NCI-H524 (cell line): ENCODE measurements around the gene IFI27L1.

ENCODE experiments used
- DNase-seq, 2 experiments: peaks; one replicate each; lab custom pipeline; 2025; lab: John Stamatoyannopoulos, UW

The IFI27L1 gene

GRCh38 chr14:94135476-94135875 is 54.4 kb downstream of the IFI27L1 start:
- DNase-seq: no peak

DNA sequence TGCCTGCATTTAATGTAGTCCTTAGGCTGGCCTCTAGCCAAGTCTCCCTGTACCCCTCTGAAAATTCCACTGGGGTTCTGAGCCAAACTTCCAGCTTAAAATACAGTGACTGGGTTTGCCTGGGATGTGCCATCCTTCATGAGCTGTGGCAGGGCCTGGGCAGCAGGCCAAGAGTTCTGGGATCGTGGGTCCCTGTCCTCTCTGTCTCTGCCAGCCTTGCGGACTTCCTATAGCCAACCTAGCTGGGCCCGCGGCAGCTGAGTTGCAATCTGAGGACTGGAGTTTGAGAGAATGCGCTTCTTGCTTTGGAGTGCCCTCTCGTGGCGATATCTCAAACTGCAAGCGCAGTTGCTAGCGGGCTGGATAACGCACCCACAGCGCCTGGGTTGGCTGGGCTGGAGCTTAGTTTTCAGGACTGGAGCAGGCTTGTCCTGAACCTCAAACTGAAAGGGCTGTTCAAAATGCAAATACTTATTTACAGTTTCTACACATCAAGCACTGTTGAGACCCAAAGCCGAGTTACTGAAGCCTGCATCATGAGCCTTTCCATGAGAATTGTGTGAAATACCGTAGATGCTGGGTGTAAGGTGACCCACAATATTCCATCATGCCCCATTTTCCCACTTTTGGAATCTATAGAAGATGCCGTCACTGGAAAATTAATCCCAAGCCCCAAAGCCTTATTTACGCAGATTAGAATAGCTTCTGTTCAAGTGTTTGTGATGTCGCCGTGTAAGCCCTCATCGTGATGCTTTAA is 55.6 kb downstream of the IFI27L1 start:
- DNase-seq: peak; percentile 93 to 94

- DNase-seq: no peak
Observed at GRCh38 chr14:94138251-94138650, 57.1 kb downstream of the IFI27L1 start.

DNA sequence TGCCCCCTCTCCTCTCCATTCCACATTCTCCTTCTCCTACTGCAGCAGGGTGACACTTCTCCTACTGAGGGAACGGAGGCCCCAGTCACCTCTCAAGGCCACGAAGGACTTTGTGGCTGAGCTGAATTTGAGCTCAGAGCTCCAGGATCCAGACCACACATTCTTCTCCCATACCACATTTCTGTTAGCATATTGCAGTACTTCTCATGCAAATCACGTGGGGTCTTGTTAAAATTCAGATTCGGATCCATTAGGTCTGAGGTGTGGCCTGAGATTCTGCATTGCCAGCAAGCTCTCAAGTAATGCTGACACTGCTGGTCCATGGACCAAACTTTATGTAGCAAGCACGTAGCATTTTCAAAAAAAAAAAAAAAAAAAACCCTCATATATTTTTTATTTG is 57.9 kb downstream of the IFI27L1 start:
- no peak for DNase-seq

GRCh38 chr14:94139421-94139820 is 58.3 kb downstream of the IFI27L1 start:
- no peak for DNase-seq

- no peak for DNase-seq
Observed at GRCh38 chr14:94142247-94142646, 61.1 kb downstream of the IFI27L1 start.

- DNase-seq: no peak
Observed at GRCh38 chr14:94142836-94143235, 61.7 kb downstream of the IFI27L1 start.

GRCh38 chr14:94143239-94143638 is 62.1 kb downstream of the IFI27L1 start:
- peak in 1 of 2 experiments; percentile 55 for DNase-seq

DNA sequence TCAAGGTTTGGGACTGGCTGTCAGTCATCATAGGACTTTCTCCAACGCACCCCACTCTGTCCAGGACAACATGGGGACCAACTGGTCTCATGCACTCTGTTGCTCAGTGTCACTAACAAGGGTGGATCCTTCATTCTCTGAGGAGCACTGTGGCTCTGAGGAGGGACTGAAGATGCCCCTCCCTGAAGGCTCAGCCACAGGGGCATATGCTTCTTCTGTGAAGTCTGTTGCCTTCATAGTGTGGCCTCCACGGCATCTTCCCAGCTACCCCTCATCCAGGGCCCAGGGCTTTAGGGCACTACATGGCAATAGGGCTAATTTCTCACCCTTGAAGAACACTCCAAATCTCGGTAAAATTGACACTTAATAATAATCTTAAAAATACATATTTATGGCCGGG is 62.6 kb downstream of the IFI27L1 start:
- DNase-seq: no peak

- DNase-seq: peak; percentile 58 to 90
Observed at GRCh38 chr14:94144765-94145164, 63.7 kb downstream of the IFI27L1 start.

GRCh38 chr14:94145902-94146527 is 64.9 kb downstream of the IFI27L1 start:
- peak; percentile 16 to 78 for DNase-seq
